Transverse colon (tissue), 4 donors: Measurements from ENCODE around the gene UNC5B.

Source experiments
- POLR2A ChIP-seq: fragments of 450-650 bp; IDR thresholded peaks from one replicate; pipeline ENCODE4 v1.6.1; 2016; ENCODE audit warnings: antibody characterized with exemption, mild to moderate bottlenecking, moderate library complexity
- POLR2AphosphoS5 ChIP-seq, 3 donors: sonication (generic); formaldehyde crosslinking; IDR thresholded peaks; one replicate each; pipeline ENCODE4 v1.6.1; 2016; ENCODE audit warnings: antibody characterized with exemption in 3 of 3
- TF ChIP-seq, protein P1 (sequence below), 5 experiments: fragments of 200-600 bp in 3 of 5; fragments of 450-650 bp in 2 of 5; sonication (generic) in 3 of 5; IDR thresholded peaks; 1 replicate in 2 of 5; 2 replicates in 3 of 5; pipeline ENCODE4 v1.5.1; 2016 to 2017; ENCODE audit warnings: antibody characterized with exemption in 5 of 5, inconsistent platforms in 3 of 5, mild to moderate bottlenecking in 2 of 5, moderate library complexity in 1 of 5

DNA sequence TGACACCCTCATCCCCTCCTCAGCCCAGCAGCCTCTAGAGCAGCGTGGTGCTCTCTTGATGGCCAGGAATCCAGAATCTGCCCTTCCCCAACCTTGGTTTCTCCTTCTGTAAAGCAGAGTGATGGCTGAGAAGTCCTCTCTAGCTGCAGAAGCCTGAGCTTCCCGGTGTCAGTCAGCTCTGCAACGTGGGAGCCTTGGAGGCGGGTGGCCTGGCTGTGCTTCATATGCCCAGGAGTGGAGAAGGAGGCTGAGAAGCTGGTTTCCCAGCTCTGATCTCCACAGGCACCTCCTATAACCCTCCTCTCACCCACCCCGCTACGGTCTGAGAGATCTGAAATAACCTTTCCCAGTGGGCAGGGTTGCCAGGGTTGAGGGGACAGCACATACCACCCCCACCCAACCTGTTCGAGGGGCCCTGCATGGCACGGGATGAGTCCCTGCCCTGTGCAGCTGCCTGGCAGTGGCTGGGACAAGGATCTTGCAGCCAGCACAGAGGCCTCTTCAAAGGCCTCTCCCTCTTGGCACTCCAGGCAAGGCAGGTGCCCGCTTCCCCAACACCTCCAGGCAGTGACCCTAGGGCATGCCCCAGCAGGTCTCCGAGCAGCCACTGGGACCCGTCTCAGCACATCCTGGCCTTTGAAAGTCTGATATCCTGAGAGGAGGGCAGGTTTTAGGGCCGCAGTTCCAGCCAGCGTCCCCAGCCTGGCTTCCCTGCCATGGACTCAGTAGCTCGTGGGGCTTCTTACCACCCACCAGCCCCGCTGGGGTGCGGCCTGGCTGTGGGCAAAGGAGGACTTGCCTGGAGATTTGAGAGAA, 88.4 kb downstream of the UNC5B start:
- TF ChIP-seq, protein P1, sequence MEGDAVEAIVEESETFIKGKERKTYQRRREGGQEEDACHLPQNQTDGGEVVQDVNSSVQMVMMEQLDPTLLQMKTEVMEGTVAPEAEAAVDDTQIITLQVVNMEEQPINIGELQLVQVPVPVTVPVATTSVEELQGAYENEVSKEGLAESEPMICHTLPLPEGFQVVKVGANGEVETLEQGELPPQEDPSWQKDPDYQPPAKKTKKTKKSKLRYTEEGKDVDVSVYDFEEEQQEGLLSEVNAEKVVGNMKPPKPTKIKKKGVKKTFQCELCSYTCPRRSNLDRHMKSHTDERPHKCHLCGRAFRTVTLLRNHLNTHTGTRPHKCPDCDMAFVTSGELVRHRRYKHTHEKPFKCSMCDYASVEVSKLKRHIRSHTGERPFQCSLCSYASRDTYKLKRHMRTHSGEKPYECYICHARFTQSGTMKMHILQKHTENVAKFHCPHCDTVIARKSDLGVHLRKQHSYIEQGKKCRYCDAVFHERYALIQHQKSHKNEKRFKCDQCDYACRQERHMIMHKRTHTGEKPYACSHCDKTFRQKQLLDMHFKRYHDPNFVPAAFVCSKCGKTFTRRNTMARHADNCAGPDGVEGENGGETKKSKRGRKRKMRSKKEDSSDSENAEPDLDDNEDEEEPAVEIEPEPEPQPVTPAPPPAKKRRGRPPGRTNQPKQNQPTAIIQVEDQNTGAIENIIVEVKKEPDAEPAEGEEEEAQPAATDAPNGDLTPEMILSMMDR (IDR thresholded peaks at IDR 0.05), result no peak
- no peak for TF ChIP-seq POLR2A
- no peak for TF ChIP-seq POLR2AphosphoS5 (IDR thresholded peaks at IDR 0.05)
